G401.6 (cell line): ENCODE measurements around the gene ACTA1.
"Not testable (repeated sequence)": the region's sequence is repeated elsewhere in the genome, so short reads cannot be mapped to it uniquely, and the experiment has no call there.

Experiments used
- FAIRE-seq: peaks from 2 replicates; lab custom pipeline; 2012; peaks lifted over from hg19 to GRCh38; lab: Jason Lieb, UNC

ACTA1 gene

GRCh38 chr1:229440851-229441537, 7.1 kb upstream of the ACTA1 start:
- no peak for FAIRE-seq

- no peak for FAIRE-seq
These were observed 4.1 kb upstream of the ACTA1 start for GRCh38 chr1:229438021-229438420.

GRCh38 chr1:229437443-229437842, 3.5 kb upstream of the ACTA1 start:
- FAIRE-seq = no peak

- FAIRE-seq = no peak
These were observed 2.3 kb upstream of the ACTA1 start for GRCh38 chr1:229436201-229436600.

- FAIRE-seq = no peak
These were observed 752 bp upstream of the ACTA1 start for GRCh38 chr1:229434641-229435051.

- no peak for FAIRE-seq
These were observed 410 bp downstream of the ACTA1 start for GRCh38 chr1:229433364-229434004.

GRCh38 chr1:229432905-229433304, 989 bp downstream of the ACTA1 start:
- no peak for FAIRE-seq

- no peak for FAIRE-seq
These were observed 1.8 kb downstream of the ACTA1 start for GRCh38 chr1:229432116-229432461.

GRCh38 chr1:229431284-229432115, 2.4 kb downstream of the ACTA1 start:
- no peak for FAIRE-seq

- FAIRE-seq = no peak
These were observed 3.1 kb downstream of the ACTA1 start for GRCh38 chr1:229430761-229431283.

- no peak for FAIRE-seq
These were observed 5.6 kb downstream of the ACTA1 start for GRCh38 chr1:229428256-229428655.

GRCh38 chr1:229427572-229427971, 6.3 kb downstream of the ACTA1 start:
- no peak for FAIRE-seq

- no peak for FAIRE-seq
These were observed 8.2 kb downstream of the ACTA1 start for GRCh38 chr1:229425564-229426159.

GRCh38 chr1:229420765-229421164, 13.1 kb downstream of the ACTA1 start:
- FAIRE-seq = no peak

GRCh38 chr1:229420224-229420623, 13.7 kb downstream of the ACTA1 start:
- no peak for FAIRE-seq

GRCh38 chr1:229418586-229418985, 15.3 kb downstream of the ACTA1 start:
- FAIRE-seq = not testable (repeated sequence)

- FAIRE-seq = not testable (repeated sequence)
These were observed 21.1 kb downstream of the ACTA1 start for GRCh38 chr1:229412810-229413209.

- FAIRE-seq = no peak
These were observed 21.8 kb downstream of the ACTA1 start for GRCh38 chr1:229412056-229412455.

- no peak for FAIRE-seq
These were observed 22.3 kb downstream of the ACTA1 start for GRCh38 chr1:229411434-229412055.

- no peak for FAIRE-seq
These were observed 23.0 kb downstream of the ACTA1 start for GRCh38 chr1:229410692-229411433.

GRCh38 chr1:229410370-229410691, 23.6 kb downstream of the ACTA1 start:
- FAIRE-seq = no peak
